A673 (cell line): Measurements from ENCODE around the gene FASTKD2.

ENCODE experiments used
- EZH2 ChIP-seq: fragments of 200-600 bp; sonication (generic); IDR thresholded peaks from 2 replicates; pipeline ENCODE4 v1.6.1; 2017; ENCODE audit warnings: borderline replicate concordance, low read depth, mild to moderate bottlenecking, mixed read lengths, antibody characterized with exemption, low read length; ENCODE audit not compliant: poor library complexity, severe bottlenecking
- TF ChIP-seq, protein P1 (sequence below): fragments of 300-800, 200-600 bp; sonication (generic); conservative IDR thresholded peaks from 2 replicates; pipeline ENCODE4 v1.5.1; 2017; ENCODE audit warnings: low read depth, mild to moderate bottlenecking, antibody characterized with exemption, low read length, moderate library complexity, mixed read lengths

DNA sequence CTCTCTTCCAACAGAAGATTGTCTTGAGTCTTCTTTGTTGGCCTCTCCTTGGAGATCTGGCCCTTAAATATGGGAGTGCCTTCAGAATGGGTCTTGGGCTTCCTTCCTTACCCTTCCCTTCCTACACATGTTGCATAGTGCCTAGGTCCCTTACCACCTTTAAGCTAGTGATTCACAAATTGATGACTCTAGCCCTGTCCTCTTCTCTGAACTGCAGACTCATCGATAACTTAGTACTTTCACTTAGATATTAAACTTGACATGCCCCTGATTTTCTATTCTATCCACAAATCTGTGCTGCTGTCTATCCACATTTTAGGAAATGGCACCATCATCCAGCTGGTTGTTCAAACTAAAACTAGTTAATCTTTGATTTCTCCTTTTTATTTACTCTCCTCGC, 38.1 kb upstream of the FASTKD2 start:
- no peak for TF ChIP-seq EZH2
- TF ChIP-seq, protein P1, sequence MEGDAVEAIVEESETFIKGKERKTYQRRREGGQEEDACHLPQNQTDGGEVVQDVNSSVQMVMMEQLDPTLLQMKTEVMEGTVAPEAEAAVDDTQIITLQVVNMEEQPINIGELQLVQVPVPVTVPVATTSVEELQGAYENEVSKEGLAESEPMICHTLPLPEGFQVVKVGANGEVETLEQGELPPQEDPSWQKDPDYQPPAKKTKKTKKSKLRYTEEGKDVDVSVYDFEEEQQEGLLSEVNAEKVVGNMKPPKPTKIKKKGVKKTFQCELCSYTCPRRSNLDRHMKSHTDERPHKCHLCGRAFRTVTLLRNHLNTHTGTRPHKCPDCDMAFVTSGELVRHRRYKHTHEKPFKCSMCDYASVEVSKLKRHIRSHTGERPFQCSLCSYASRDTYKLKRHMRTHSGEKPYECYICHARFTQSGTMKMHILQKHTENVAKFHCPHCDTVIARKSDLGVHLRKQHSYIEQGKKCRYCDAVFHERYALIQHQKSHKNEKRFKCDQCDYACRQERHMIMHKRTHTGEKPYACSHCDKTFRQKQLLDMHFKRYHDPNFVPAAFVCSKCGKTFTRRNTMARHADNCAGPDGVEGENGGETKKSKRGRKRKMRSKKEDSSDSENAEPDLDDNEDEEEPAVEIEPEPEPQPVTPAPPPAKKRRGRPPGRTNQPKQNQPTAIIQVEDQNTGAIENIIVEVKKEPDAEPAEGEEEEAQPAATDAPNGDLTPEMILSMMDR = no peak
